NCI-H460 (cell line): ENCODE results near the gene SCAP. TPM values are rescaled to one million over a fixed set of nuclear protein-coding genes. Genes with fewer than 3 reads are reported as not detected.
"Not testable (repeated sequence)": the region's sequence is repeated elsewhere in the genome, so short reads cannot be mapped to it uniquely, and the experiment has no call there.

Experiments used
- DNase-seq: peaks from one replicate; pipeline ENCODE4 v3.0.0-alpha.2; 2016; ENCODE audit warnings: low read depth; ENCODE audit errors: extremely low read depth
- small RNA-seq, 2 experiments: library from RNA; depleted of rRNA; stranded (forward); fragments of <200 nt; gene quantifications; one replicate each; pipeline ENCODE3, GENCODE V24; 2014
- total RNA-seq: library from RNA; depleted of rRNA; stranded (reverse); fragments of >200 nt; shearing (Covaris generic); gene quantifications from 2 replicates; pipeline ENCODE4 v1.2.3, GENCODE V29; 2014; rRNA removed

The SCAP gene
- total RNA-seq, 1 experiment from 2014 or later, result 28.0 TPM

- no peak for DNase-seq
Observed at GRCh38 chr3:47370887-47371697, 104.6 kb downstream of the SCAP start.

- DNase-seq, result not testable (repeated sequence)
Observed at GRCh38 chr3:47370020-47370419, 105.7 kb downstream of the SCAP start.

- DNase-seq, result no peak
Observed at GRCh38 chr3:47367631-47368030, 108.1 kb downstream of the SCAP start.

GRCh38 chr3:47366833-47367232 is 108.9 kb downstream of the SCAP start:
- no peak for DNase-seq

- no peak for DNase-seq
Observed at GRCh38 chr3:47365213-47366153, 110.3 kb downstream of the SCAP start.

Small RNA genes within 50 kb of the gene (small RNA-seq; reads per million reads assigned to genes)
- gene AC099778.2, result 0 reads per million in 2 experiments

Other genes starting within 250 kb of the SCAP start
- gene KIF9, start 193.1 kb downstream of the SCAP start, total RNA-seq, result 7.0 and 13.1 TPM in 2 replicates
- gene KLHL18, start 193.0 kb downstream of the SCAP start, total RNA-seq, result 11.3 and 13.0 TPM in 2 replicates
- 7.1 and 9.5 TPM in 2 replicates for gene PTPN23, start 94.9 kb downstream of the SCAP start, total RNA-seq
- gene ELP6, start 37.8 kb upstream of the SCAP start, total RNA-seq, result 18.3 and 22.6 TPM in 2 replicates
- 0.17 and 0.26 TPM in 2 replicates for gene CSPG5, start 102.9 kb upstream of the SCAP start, total RNA-seq